Osteocyte (in vitro differentiated cells): ENCODE measurements around the gene SLC16A11. TPM values are rescaled to one million over a fixed set of nuclear protein-coding genes. Genes with fewer than 3 reads are reported as not detected.
A peak's percentile ranks its signal among the peaks of the same experiment; 100 is the strongest.

Experiments used
- DNase-seq: peaks from one replicate; pipeline ENCODE4 v3.0.0; 2021; ENCODE audit warnings: mixed read lengths; ENCODE audit not compliant: unreplicated experiment; ENCODE audit errors: extremely low spot score
- H3K27ac Mint-ChIP-seq: one replicate; pipeline ENCODE4 v1.8.0; 2021; ENCODE audit warnings: mild to moderate bottlenecking, mixed read lengths; ENCODE audit not compliant: unreplicated experiment
- H3K27me3 Mint-ChIP-seq: one replicate; pipeline ENCODE4 v1.8.0; 2021; ENCODE audit warnings: mixed read lengths; ENCODE audit not compliant: unreplicated experiment
- H3K36me3 Mint-ChIP-seq: one replicate; pipeline ENCODE4 v1.8.0; 2021; ENCODE audit warnings: mixed read lengths; ENCODE audit not compliant: unreplicated experiment
- H3K4me1 Mint-ChIP-seq: one replicate; pipeline ENCODE4 v1.8.0; 2021; ENCODE audit warnings: mixed read lengths; ENCODE audit not compliant: unreplicated experiment
- H3K4me3 Mint-ChIP-seq: one replicate; pipeline ENCODE4 v1.8.0; 2021; ENCODE audit warnings: mild to moderate bottlenecking, moderate library complexity, mixed read lengths; ENCODE audit not compliant: unreplicated experiment
- H3K9me3 Mint-ChIP-seq: one replicate; pipeline ENCODE4 v1.8.0; 2021; ENCODE audit warnings: mixed read lengths; ENCODE audit not compliant: unreplicated experiment
- CTCF ChIP-seq: fragments of 200-600 bp; sonication (generic); IDR thresholded peaks from 2 replicates; pipeline ENCODE4 v1.5.0; 2021; ENCODE audit warnings: antibody characterized with exemption, mild to moderate bottlenecking, moderate library complexity
- total RNA-seq: library from RNA; stranded (reverse); gene quantifications from 2 replicates; pipeline ENCODE4 v1.2.1, GENCODE V29; 2021

Gene SLC16A11
- total RNA-seq, 1 donor from 2014 or later, result 0.75 TPM

GRCh38 chr17:7023576-7024401, 20.1 kb downstream of the SLC16A11 start:
- TF ChIP-seq CTCF, result no peak
- DNase-seq, result no peak
- Mint-ChIP-seq H3K27ac (no peak overlapping the region), H3K36me3 (no peaks in the 10 kb centered on the region), H3K9me3 (no peaks in the 10 kb centered on the region), H3K4me3 (peak overlapping the region; percentile 42), H3K27me3 (peaks cover 15% of the 10 kb centered on the region), H3K4me1 (peaks cover 24% of the 10 kb centered on the region)

- Mint-ChIP-seq H3K27me3 (peaks cover 15% of the 10 kb centered on the region), H3K9me3 (no peaks in the 10 kb centered on the region), H3K4me1 (peaks cover 24% of the 10 kb centered on the region), H3K36me3 (no peaks in the 10 kb centered on the region), H3K4me3 (peak within 1 kb of the TSS; percentile 47), H3K27ac (no peak within 1 kb of the TSS)
- TF ChIP-seq CTCF, result no peak
- DNase-seq, result no peak
Observed at GRCh38 chr17:7022781-7023571, 20.9 kb downstream of the SLC16A11 start, which contains the start of gene BCL6B. Gene BCL6B (plus strand): TSS chr17:7023050. CDS start chr17:7023672, 622 bp downstream.

- DNase-seq, result peak; percentile 93
- peaks cover 4% of the 10 kb centered on the region for H3K36me3 Mint-ChIP-seq
- H3K4me1 Mint-ChIP-seq, result peaks cover 24% of the 10 kb centered on the region
- H3K27ac Mint-ChIP-seq, result no peak overlapping the region
- H3K27me3 Mint-ChIP-seq, result peaks cover 15% of the 10 kb centered on the region
- peak overlapping the region; percentile 47 for H3K4me3 Mint-ChIP-seq
- TF ChIP-seq CTCF, result peak; percentile 95
- H3K9me3 Mint-ChIP-seq, result no peaks in the 10 kb centered on the region
Observed at GRCh38 chr17:7021993-7022778, 21.7 kb downstream of the SLC16A11 start.

GRCh38 chr17:7020894-7021664, 22.8 kb downstream of the SLC16A11 start:
- Mint-ChIP-seq H3K9me3 (no peaks in the 10 kb centered on the region), H3K27ac (peak overlapping the region; percentile 33), H3K36me3 (peaks cover 4% of the 10 kb centered on the region), H3K27me3 (peaks cover 15% of the 10 kb centered on the region), H3K4me3 (peak overlapping the region; percentile 58), H3K4me1 (peaks cover 24% of the 10 kb centered on the region)
- DNase-seq, result no peak
- no peak for TF ChIP-seq CTCF
